Measurements from ENCODE around the gene PPID.
A peak's percentile ranks its signal among the peaks of the same experiment; 100 is the strongest.
"Not testable (repeated sequence)": the region's sequence is repeated elsewhere in the genome, so short reads cannot be mapped to it uniquely, and the experiment has no call there.

Gene PPID

DNA sequence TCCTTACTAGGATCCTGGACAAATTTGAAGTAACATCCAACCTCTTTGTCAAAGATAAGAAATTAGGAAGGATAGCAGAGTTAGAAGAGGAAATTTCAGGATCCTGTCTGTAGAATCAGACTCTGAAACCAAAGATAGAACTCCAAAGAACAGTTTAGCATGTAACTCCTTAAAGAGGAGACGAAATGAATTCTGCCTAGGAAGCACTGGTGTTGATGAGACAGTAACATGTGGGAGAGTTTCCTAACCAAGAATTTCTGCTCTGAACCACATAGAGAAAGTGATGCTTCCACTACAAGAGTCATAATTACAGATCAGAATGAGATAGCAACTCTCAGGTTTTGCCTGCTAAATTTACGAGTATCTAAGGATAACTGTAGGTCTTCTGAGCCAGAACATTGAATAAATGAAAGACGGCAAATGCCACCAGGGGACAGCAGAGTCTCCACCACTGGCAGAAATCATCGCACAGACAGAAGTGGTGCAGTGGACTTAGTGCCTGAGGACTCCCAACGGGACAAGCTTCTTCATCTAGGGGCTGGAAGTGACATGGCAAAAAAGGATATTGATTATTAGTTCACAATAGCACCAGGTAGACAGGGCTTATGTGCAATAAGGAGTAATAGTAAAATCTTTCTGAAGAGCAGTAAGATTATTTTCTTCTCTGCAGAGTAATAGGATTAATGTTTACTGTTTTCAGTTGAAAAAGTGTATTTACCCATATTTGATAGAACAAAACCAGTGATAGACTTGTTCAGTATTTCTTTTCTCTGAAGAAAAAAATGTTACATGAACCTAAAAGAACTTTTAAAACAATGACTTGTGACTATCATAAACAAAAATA lies 6.7 kb upstream of the PPID start:
- peak; percentile 54 to 62 for DNase-seq

DNA sequence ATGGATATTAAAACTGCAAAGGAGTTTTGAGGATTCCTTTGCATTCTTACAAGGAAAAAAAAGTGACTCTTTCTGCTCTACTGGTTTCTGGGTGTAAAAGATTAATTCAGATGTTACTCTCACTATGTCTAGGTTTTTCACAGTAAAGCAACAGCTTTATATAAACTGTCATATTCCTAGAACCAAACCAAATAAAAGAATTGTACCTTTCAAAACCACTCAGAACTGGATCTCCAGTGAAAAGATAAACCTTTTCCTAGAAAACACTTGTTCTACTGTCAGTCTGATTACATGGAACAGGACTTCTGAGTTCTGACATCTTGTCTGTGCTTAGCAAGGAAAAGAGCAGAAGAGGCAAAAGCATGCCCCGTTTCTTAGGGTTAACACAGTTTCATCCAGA lies 5.0 kb upstream of the PPID start:
- DNase-seq: no peak

DNA sequence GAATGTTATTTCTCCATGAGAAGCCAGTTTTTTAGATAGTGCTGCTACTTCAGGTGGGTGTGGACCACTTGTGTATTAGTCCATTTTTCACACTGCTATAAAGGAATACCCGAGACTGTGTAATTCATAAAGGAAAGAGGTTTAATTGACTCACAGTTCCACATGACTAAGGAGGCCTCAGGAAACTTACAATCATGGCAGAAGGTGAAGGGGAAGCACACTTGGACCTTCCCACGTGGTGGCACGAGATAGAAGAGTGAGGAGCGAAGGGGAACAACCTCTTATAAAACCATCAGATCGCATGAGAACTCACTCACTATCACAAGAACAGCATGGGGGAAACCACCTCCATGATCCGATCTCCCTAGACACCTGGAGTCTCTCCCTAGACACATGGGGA lies 3.4 kb upstream of the PPID start:
- no peak for DNase-seq

DNA sequence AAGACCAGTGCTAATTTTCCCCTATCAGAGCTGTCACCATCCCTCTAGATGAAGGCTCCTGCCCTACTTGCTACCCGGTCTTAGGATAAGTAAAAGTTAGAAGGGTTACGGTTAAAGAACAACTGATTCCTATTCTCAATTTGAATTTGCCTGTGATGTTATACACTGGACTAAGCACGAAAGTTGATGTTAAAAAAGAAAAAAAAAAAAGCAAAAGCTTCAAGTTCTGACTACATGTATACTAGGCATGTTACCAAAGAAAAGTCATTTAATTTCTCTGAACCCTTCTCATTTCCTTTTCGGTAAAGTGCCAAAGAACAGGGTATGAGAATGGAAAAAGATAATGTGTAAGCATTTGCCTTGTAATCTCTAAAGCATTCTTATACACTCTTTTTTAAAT lies 1.4 kb upstream of the PPID start:
- DNase-seq: no peak

DNA sequence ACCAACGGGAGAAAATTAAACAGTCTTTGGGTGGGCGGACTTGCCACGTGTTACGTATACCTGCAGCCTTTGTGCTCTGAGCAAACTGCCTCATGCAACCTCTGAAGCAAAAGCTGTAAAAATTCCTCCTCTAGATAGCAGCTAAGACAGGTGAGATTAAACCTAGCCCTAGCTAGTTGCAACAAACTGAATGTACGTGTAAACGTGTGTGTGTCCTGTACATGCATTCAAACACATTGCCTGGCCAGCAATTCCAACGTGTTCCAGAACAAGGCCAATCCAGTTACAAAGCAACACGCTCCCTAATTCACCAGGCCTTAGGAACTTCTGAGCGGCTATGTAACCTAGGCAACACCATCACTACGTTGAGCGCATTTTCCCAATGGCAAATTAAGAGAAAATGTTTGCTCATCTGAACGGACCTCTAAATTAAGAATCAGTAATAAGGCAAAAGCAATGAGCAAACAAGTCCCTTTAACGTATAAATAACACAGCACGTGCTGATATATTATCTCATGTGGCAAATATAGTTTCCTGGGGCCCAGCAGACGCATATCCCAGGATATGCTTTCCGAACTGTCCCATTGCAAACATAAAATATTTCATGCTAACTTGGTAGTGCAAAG lies 792 bp downstream of the PPID start:
- DNase-seq: peak in 1 of 2 donors; percentile 19

DNA sequence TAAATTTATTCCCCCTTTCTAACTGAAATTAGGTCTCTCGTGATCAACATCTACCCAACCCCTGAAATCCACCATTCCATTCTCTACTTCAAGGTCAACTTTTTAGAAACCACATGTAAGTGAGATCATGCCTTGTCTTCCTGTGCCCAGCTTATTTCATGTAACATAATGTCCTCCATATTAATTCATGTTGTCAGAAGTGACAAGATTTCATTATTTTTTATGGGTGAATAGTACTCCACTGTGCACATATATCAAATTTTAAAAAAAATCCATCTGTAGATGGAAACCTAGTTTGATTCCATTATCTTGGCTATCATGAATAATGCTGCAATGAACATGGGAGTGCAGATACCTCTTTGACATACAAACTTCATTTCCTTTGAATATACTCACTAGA lies 1.5 kb downstream of the PPID start:
- no peak for DNase-seq

DNA sequence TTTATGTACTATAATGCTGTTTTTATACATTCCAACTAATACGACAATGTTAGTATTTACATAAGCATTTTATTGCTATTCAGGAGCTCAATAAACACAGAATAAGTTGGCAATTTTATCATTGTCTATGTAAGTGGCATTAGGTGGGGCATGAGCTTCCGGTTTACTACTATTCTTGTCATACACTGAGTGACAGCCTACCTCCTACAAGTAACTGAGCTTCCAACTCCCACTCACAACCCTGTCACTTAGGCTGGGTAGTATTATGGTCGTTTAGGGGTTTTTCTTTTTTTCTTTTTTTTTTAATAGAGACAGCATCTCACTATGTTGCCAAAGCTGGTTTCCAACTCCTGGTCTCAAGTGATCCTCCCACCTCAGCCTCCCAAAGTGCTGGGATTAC lies 7.4 kb downstream of the PPID start:
- DNase-seq: no peak

DNA sequence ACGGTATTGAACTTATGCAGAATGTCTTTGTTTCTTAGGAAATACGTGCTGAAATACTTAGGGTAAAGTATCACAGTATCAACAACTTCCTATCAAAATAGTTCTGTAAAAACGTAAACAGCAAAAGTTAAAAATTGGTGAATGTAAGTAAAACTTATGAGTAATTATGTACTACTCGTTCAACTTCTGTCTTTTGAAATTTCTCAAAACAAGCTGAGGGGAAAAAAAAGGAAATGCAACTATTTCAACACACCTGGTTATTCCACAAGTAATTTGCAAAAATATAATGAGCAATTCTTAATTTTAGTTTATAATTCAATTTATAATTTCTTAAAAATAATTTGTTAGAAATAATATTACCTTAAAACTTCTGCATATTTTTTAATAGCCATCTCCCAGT lies 8.3 kb downstream of the PPID start:
- no peak for DNase-seq

DNA sequence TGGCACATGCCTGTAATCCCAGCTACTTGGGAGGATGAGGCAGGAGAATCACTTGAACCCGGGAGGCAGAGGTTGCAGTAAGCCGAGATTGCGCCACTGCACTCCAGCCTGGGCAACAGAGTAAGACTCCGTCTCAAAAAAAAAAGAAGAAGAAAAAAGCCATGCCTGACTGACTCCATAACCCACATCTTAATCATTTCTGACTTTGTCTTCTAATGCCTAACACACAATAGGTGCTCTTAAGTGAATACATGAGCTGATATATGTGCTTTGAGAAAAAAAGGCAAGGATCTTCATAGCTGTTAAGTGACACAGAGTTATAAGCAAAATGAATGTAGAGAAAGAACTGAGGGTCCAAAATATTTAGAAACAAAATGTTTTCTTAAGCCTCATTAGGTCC lies 10.6 kb downstream of the PPID start:
- DNase-seq: not testable (repeated sequence)

DNA sequence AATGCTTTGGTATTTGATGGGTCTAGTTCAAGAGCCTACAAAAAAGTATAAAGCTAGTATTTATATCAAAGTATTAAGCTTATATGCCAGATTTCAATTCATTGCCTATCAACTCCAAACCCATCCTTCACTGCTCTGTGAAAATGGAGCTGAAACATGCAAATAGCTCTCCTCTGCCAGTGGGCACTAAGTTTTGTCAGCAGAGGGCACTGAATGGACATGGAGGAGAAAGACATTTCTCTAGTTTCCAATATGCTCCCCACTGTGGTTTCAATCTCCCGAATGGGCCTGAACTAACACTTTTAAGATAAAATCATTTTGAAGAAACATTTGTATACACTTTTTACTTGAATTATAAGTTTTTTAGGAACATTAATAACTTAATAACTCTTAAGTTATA lies 12.4 kb downstream of the PPID start:
- DNase-seq: peak in 1 of 2 donors; percentile 7

DNA sequence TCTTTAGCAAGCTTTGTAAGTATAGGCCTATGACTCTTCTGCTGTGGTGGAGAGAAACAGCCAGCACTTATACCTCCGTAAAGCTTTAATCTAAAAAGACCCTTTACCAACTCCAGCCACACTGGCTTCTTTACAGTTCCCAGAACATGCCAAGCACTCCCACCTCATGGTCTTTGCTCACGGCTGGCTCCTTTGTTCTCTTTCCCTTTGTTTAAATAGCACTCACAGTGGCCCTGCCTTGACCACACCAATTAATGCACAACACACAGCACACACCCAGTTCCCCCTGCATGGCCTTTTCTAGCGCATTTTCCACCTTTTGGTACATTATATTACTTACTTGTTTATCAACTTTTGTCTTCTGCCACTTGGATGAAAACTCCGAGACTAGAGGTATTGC lies 18.9 kb downstream of the PPID start:
- no peak for DNase-seq

DNA sequence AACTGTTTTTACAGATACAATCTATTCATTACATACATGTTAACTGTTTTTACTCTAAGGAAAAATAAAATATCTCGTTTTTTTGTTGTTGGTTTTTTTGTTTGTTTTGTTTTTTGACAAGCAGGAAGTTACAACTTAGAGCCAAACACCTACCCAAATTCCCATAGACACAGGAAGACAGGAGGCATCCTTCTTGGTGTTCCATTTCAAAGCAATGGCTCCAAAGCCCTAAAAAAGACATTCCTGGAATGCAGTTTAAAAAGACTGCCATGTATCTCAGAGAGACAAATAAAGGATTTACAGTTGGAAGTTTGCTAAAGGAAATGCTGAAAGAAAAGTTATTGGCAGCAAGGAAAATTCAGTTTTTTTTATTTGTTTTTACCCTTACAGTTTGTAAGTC lies 34.4 kb downstream of the PPID start:
- no peak for DNase-seq

DNA sequence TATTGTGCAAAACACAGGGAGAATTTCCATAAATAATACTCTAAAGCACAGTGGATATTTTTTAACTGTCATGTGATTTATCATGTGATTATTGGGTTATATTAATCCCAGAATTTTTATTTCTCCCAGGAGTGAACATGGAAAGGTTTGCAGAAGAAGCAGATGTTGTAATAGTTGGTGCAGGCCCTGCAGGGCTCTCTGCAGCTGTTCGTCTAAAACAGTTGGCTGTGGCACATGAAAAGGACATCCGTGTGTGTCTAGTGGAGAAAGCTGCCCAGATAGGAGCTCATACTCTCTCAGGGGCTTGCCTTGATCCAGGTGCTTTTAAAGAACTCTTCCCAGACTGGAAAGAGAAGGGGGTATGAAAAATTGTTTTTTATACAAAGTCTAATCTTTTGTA lies 41.1 kb downstream of the PPID start:
- DNase-seq: no peak

DNA sequence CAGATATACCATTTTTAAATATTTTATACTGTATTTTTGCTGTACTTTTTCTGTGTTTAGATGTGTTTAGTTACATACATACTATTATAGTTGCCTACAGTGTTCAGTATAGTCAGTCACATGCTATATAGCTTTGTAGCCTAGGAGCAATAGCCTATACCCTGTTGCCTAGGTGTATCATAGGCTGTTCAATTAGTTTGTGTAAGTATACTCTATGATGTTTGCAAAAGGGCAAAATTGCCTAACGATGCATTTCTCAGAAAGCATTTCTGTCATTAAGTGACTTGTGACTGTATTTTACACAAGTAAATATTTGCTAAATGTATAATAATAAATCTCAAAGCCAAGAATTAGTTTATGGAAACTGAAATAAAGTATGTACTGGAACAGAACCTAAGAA lies 41.6 kb downstream of the PPID start:
- no peak for DNase-seq

DNA sequence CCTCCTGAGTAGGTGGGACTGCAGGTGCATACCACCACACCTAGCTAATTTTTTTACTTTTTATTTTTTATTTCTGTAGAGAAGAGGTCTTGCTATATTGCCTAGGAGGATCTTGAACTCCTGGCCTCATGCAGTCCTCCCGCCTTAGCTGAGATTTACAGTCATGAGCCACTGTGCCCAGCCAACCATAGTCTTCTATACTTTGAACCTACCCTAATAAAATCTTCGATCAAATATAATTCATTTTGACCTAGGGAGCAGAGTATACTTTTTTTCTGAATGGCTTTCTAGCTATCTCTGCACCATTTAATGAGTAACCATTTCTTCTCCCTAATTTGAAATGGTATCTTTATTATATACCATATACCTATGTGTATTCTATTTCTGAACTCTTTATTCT lies 44.4 kb downstream of the PPID start:
- no peak for DNase-seq

DNA sequence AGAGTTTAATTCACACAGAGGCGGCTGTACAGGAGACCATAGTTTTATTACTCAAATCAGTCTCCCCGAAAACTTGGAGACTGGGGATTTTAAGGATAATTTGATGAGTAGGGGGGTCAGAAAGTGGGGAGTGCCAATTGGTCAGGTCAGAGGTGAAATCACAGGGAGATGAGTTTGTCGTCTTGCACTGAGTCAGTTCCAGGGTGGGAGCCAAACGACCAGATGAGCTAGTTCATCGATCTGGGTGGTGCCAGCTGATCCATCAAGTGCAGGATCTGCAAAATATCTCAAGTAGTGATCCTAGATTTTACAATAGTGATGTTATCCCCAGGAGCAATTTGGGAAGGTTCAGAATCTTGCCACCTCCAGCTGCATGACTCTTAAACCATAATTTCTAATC lies 47.1 kb downstream of the PPID start:
- no peak for DNase-seq

DNA sequence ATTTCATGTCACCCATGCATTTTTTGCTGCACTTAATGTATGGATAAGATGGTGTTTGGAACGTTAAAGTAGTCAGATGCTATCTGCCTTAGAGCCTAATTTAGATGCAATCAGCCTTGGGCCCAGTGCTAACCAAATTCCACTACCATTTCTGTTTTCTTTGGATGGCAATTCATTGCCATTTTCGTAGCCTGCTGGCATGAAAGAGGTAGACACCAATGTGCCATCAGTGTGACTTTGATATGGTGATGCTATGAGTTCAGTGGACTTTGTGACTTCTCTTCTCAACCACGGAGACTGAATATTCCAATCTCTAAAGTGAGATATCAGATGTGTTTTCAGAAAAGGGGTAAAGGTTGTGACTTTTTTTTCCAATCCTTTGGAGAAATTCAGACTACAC lies 49.6 kb downstream of the PPID start:
- no peak for DNase-seq

DNA sequence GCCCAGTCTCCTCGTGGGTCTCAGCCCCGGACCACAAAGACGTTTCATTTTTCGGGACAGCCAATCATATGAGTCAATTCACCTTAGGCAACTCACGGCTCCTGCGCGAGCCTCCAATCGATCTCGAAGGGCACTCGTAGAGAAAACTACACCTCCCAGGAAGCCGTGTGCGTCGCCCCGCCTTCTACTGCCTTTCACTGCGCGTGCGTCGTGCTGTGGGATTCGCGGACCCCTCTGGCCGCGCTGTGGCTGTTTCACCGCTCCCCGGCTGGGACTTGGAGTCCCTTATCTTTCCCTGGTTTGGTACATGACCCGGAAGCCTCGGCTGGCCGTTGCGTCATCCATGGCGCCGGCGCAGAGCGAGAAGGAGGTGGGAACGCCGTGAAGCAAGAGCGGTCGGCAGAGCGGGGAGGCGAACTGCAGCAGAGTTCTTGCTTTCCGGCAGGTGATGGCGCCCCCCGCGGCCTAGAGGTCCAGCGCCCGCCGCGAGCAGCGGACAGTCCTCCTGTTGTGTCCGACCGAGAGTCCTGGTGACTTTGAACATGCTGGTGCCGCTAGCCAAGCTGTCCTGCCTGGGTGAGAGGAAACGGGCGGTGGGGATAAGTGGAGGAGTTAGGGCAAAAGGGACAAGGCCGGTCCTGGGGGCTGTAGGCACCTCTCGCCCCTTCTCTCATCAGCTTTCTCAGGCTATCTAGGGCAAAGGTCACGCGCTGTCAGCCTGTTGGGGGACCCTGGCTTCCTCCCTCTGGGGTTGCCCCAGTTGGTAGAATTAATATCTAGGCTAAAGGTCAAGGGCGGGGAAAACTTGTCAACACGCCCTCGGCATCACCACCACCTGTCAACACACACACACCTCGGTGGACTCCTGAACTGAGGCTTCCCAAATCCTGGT lies 51.0 kb downstream of the PPID start, which contains the start of gene ETFDH:
TSS of gene ETFDH (plus strand) at position 382 of the 892 bp plus-strand sequence. CDS start at position 543, 161 bp downstream.
- DNase-seq: peak; percentile 99

DNA sequence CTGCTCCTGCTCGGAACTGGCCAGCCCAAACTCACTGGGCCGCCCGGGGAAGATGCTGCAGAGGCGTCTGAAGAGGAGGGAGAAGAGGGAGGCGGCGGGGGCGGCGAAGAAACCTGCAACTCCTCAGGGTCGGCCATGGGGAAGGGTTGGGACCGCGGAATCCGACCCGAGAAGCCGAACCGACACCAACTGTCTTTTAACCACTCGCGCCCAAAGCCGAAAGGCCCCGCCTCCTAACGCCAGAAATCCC lies 51.6 kb downstream of the PPID start, which contains the start of gene C4orf46:
TSS of gene C4orf46 (minus strand) at position 223 of the 250 bp plus-strand sequence. CDS start at position 137, 86 bp downstream.
- DNase-seq: no peak

DNA sequence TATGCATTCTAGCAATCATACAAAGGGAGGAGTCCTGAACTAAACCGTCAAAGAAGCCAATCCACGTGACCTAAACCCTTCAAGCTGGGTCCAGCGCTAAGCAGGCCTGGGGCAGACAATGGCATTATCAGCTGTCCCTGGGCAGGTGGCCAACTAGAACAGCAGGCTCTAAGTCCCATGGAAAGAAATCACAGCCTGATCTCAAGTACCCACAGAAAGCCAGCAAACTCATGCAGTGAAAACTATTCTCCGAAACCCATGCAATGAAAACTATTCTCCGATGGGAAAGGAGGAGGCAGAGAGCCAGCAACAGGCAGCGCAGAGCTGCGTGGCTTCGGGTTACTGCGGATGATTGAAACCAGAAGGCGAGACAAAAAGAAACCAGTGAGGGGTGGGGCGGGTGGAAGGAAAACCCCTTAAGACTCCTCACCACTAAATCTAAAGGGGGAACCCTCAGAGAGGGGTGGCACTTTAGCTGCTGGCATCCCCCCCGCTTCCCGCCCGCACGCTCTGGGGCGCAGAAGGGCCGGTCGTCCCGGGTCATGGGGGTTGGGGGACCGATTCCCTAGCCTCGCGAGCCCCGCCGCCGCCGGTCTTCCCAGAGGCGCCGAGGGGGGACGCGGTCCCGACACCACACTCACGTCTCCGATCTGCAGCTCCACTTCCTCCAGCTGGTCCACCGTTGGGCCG lies 52.1 kb downstream of the PPID start:
- DNase-seq: peak; percentile 38 to 57

DNA sequence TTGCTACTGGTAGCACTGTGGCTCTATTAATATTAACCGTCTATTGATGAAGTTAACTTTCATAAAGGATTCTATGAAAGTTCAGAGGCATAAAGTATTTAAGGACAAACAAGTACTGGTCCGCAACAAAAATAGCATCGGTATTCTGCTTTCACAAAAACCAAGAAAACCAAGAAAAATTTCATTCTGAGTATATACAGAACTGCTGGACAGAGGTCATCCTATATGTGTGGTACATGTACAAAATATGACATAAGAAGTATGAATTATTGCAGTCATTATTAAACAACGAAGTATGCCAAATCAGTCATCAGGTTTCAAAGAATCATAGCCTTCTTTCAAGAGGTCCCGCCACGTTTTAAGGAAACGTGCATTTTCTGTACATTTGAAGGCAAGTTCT lies 53.9 kb downstream of the PPID start:
- no peak for DNase-seq

DNA sequence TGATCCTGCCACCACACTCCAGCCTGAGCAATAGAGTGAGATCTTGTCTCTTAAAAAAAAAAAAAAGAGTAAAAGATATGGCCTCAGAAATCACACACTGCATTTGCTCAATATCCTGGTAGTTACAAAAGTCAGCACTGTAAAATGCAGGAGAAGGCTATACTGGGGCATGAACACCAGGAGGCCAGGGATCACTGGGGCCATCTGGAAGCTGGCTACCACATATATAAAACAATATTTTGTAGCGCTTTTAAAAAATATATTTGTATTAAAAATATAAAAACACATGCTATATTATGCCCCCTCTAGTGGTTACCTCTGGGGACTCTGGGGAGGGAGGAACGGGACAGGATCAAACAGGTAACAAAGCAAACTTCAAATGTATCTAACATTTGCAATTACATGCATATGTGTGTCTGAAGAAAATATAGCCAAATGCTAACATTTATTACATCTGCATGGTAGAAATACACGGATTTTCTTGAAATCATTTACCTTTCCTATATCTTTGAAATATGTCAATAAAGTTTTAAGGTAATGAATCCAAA lies 55.5 kb downstream of the PPID start:
- DNase-seq: peak in 1 of 2 donors; percentile 45

DNA sequence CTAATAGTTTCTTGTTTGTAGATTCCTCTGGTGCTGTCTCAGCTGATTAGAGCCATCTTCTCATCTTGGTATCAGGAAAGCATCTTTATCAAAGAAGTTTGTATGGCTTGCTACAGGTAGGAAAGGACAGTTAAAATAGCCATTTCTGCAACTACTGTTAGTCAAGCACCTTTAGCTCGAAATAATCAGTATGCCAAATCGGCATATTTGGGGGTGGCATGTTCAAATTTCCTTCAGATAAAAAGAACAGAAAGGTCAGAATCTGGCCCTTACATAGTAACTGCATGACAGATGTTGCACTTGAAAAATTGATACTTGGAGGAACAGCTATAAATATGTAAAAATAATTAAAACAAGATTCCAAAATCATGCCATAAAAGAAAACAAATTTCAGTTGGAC lies 56.3 kb downstream of the PPID start:
- DNase-seq: no peak
